Measurements from ENCODE around the gene AMMECR1.

GRCh38 chrX:110293658-110294057, 24.2 kb downstream of the AMMECR1 start:
- TF ChIP-seq CTCF (IDR thresholded peaks at IDR 0.05; ENCODE audit: low read depth, low read length) = no peak
- no peak for TF ChIP-seq MAX (IDR thresholded peaks at IDR 0.05; ENCODE audit: low read depth, low read length)
- no peak for TF ChIP-seq POLR2A (IDR thresholded peaks at IDR 0.05; ENCODE audit: extremely low read depth, insufficient read length)
- no peak for TF ChIP-seq MYC (IDR thresholded peaks at IDR 0.05; ENCODE audit: low read depth, low read length)

All from NB4 (cell line).